Neutrophil (primary cell): ENCODE data around the gene HSBP1L1.

Source experiments
- H3K27ac ChIP-seq: fragments of 200-600 bp; sonication (generic); 2 replicates; pipeline ENCODE4 v1.5.1; 2016; ENCODE audit warnings: mild to moderate bottlenecking, moderate library complexity
- H3K27me3 ChIP-seq: fragments of 200-600 bp; sonication (generic); 2 replicates; pipeline ENCODE4 v1.6.0; 2016; ENCODE audit warnings: mild to moderate bottlenecking
- H3K36me3 ChIP-seq: fragments of 200-600 bp; sonication (generic); 2 replicates; pipeline ENCODE4 v1.5.1; 2017
- H3K4me1 ChIP-seq, 2 experiments: fragments of 200-600 bp in 1 of 2; sonication (generic) in 1 of 2; 1 replicate in 1 of 2; 2 replicates in 1 of 2; pipeline versions ENCODE4 v1.5.1 to v1.6.1; 2013 to 2016; ENCODE audit warnings: low read depth in 1 of 2, low read length in 1 of 2, mild to moderate bottlenecking in 1 of 2, moderate library complexity in 1 of 2; ENCODE audit not compliant: control insufficient read depth in 1 of 2, insufficient read depth in 1 of 2
- H3K4me3 ChIP-seq, 2 experiments: fragments of 200-600 bp in 1 of 2; sonication (generic) in 1 of 2; 1 replicate in 1 of 2; 2 replicates in 1 of 2; pipeline ENCODE4 v1.5.1; 2013 to 2016; ENCODE audit warnings: low read depth in 1 of 2, low read length in 1 of 2, mild to moderate bottlenecking in 1 of 2, moderate library complexity in 1 of 2
- H3K9me3 ChIP-seq: fragments of 200-600 bp; sonication (generic); 2 replicates; pipeline ENCODE4 v1.5.1; 2016
- TF ChIP-seq, protein P1 (sequence below): fragments of 200-600 bp; sonication (generic); IDR thresholded peaks from 2 replicates; pipeline ENCODE4 v1.5.1; 2016; ENCODE audit warnings: antibody characterized with exemption

Gene HSBP1L1

DNA sequence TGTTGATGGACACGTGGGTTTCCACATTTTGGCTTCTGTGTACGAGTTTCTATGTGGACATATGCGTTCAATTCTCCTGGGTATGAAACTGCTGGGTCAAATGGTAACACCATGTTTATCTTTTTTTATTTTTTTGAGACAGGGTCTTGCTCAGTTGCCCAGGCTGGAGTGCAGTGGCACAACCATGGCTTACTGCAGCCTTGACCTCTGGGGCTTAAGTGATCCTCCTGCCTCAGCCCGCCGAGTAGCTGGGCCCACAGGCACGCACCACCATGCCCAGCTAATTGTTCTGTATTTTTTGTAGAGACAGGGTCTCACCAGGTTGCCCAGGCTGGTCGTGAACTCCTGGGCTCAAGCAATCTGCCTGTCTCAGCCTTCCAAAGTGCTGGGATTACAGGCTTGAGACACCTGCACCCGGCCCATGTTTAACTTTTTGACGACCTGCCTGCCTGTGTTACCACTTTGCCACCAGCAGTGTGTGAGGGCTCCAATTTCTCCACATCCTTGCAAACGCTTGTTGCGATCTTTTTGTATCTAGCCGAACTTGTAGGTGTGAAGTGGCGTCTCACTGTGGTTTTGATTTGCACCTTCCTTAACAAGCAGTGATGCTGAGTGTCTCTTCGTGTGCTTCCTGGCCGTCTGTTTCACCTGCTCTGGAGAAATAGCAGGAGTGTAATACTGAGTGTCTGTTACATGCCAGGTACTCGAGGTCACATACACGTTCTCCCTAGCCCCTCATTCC lies 6.9 kb downstream of the HSBP1L1 start:
- H3K27me3 ChIP-seq: no peaks in the 10 kb centered on the region
- H3K27ac ChIP-seq: no peak overlapping the region
- H3K36me3 ChIP-seq: peaks cover 62% of the 10 kb centered on the region

DNA sequence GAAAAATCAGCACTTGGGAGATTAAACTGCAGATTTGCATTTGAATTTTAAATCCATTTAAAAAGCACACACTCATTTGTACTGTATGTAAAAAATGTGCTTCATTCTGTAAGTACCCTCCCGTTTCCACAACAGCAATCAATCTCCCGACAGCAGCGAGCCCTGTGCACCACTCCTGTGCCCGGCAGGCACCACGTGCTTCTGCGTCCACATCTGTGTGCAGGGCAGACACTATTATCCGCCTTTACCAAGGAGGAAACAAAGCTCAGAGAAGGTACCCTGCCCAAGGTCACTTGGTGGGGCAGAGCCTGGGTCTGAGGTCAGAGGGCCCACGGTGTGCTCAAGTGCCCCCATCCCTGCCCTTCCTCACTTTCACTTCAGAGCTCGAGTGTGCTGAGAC lies 7.5 kb downstream of the HSBP1L1 start:
- H3K27ac ChIP-seq: no peak overlapping the region
- no peak overlapping the region for H3K4me3 ChIP-seq
- TF ChIP-seq, protein P1, sequence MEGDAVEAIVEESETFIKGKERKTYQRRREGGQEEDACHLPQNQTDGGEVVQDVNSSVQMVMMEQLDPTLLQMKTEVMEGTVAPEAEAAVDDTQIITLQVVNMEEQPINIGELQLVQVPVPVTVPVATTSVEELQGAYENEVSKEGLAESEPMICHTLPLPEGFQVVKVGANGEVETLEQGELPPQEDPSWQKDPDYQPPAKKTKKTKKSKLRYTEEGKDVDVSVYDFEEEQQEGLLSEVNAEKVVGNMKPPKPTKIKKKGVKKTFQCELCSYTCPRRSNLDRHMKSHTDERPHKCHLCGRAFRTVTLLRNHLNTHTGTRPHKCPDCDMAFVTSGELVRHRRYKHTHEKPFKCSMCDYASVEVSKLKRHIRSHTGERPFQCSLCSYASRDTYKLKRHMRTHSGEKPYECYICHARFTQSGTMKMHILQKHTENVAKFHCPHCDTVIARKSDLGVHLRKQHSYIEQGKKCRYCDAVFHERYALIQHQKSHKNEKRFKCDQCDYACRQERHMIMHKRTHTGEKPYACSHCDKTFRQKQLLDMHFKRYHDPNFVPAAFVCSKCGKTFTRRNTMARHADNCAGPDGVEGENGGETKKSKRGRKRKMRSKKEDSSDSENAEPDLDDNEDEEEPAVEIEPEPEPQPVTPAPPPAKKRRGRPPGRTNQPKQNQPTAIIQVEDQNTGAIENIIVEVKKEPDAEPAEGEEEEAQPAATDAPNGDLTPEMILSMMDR: no peak
- no peaks in the 10 kb centered on the region for H3K27me3 ChIP-seq
- H3K4me1 ChIP-seq: no peaks in the 10 kb centered on the region
- peaks cover 64% of the 10 kb centered on the region for H3K36me3 ChIP-seq
- H3K9me3 ChIP-seq: no peaks in the 10 kb centered on the region

More for the DNA sequence above, 6.9 kb downstream of the HSBP1L1 start:
- Histone ChIP-seq H3K4me3 (no peak overlapping the region), H3K9me3 (no peaks in the 10 kb centered on the region), H3K4me1 (no peaks in the 10 kb centered on the region)
- TF ChIP-seq, protein P1: no peak

DNA sequence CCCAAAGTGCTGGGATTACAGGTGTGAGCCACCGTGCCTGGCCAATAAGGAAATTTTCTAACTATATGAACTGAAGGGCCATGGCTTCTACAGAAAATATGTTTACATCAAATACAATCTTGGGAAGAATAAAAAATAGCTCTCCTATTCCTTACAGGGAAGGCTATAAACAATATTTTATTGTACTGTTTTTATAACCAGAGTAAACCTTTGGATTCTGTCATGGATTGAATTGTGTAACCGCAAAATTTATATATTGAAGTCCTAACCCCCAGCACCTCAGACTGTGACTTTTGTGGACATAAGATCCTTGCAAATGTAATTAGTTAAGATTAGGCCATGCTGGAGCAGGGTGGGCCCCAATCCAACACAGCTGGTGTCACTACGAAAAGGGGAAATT lies 8.3 kb downstream of the HSBP1L1 start:
- H3K36me3 ChIP-seq: peaks cover 64% of the 10 kb centered on the region
- TF ChIP-seq, protein P1: no peak
- no peaks in the 10 kb centered on the region for H3K4me1 ChIP-seq
- H3K27ac ChIP-seq: no peak overlapping the region
- H3K9me3 ChIP-seq: no peaks in the 10 kb centered on the region
- H3K4me3 ChIP-seq: no peak overlapping the region
- H3K27me3 ChIP-seq: no peaks in the 10 kb centered on the region

DNA sequence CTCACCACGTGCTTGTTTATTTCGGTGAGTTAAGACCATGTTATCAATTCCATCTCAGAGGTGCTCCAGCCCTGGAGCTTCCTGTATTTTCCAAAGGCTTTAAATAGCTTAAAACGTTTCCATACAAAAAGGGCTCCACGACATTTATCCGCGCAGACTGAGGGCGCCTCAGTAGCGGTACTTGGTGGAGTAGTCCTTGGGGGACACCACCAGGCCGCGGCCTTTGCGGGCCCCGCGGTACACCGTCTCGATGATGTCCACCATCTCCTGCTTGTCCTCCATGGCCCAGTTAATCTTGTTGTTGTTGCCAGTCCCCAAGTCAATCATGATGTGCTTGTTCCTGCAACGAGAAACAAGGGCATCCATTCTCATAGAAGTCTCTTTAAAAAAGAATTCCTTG lies 9.1 kb downstream of the HSBP1L1 start:
- Histone ChIP-seq H3K36me3 (peaks cover 64% of the 10 kb centered on the region), H3K27ac (no peak overlapping the region), H3K4me1 (no peaks in the 10 kb centered on the region), H3K27me3 (no peaks in the 10 kb centered on the region), H3K9me3 (no peaks in the 10 kb centered on the region), H3K4me3 (no peak overlapping the region)
- TF ChIP-seq, protein P1: no peak

DNA sequence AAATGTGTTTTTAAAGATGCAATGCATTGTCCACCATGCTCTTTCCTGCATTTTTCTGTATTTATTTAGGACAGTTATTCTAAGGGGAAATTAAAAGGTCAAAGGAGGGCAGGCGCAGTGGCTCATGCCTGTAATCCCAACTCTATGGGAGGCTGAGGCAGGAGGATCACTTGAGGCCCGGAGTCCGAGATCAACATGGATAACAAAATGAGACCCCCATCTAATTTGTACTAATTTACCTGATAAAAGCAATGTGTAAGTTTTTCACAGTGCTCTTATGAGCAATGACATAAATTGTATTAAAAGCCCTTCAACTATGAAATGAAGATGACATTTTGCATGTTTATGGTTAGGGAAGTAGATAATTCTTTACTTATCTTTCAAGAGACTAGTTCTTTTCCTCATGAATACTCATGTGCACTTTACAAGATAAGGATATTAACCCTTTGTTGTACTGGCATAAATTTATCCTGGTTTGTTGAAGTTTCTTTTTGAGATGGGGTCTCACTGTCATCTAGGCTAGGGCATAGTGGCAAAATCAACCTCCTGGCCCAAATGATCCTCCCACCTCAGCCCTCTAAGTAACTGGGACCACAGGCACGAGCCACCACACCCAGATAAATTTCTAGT lies 9.7 kb downstream of the HSBP1L1 start:
- H3K4me1 ChIP-seq: no peaks in the 10 kb centered on the region
- H3K27ac ChIP-seq: no peak overlapping the region
- no peaks in the 10 kb centered on the region for H3K27me3 ChIP-seq
- TF ChIP-seq, protein P1: no peak
- no peak overlapping the region for H3K4me3 ChIP-seq
- H3K36me3 ChIP-seq: peaks cover 66% of the 10 kb centered on the region
- no peaks in the 10 kb centered on the region for H3K9me3 ChIP-seq
